Tongue (tissue), 2 donors: ENCODE measurements around the gene EIF4EBP2. TPM values are rescaled to one million over a fixed set of nuclear protein-coding genes. Genes with fewer than 3 reads are reported as not detected.
A peak's percentile ranks its signal among the peaks of the same experiment; 100 is the strongest.

Experiments used
- DNase-seq: peaks from one replicate; pipeline ENCODE4 v3.0.0-alpha.2; 2015
- total RNA-seq: library from RNA; depleted of rRNA; stranded (reverse); fragments of >200 nt; gene quantifications from one replicate; pipeline ENCODE4 v1.2.3, GENCODE V29; 2014

The EIF4EBP2 gene
- total RNA-seq, 1 donor from 2014 or later, result 59.7 TPM

DNA sequence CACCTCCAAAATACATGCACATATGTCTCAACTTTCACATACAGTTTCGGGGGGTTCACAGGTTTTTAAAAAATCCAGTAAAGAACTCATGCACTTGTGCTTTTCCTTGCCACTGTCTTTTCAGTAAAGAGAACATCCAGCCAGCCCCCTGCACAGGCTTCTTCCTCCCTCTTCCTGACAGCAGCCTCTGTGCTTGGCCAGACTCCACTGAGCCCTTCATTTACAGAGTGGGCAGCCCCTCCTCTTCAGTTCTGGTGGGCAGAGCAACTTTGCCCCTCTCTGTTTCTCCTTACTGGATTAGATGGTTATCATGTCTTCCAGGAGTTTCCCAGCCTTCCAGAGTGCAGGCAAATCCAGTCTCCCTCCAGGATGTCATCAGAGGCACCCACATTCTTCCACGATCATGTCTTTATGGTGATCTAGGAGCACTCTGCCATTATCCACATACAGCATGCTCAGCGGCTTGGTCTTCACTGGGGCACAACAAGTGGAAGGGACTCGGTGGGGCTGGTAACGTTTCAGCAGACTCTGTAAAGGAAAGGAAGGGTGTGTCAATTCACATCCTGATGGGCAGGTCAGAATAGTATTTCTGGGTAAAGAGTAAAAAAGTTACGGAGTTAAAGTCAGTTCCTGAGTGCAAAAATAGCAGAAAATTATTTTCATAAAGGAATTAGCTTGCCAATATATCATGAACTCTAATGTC, 28.8 kb downstream of the EIF4EBP2 start:
- DNase-seq, result no peak

DNA sequence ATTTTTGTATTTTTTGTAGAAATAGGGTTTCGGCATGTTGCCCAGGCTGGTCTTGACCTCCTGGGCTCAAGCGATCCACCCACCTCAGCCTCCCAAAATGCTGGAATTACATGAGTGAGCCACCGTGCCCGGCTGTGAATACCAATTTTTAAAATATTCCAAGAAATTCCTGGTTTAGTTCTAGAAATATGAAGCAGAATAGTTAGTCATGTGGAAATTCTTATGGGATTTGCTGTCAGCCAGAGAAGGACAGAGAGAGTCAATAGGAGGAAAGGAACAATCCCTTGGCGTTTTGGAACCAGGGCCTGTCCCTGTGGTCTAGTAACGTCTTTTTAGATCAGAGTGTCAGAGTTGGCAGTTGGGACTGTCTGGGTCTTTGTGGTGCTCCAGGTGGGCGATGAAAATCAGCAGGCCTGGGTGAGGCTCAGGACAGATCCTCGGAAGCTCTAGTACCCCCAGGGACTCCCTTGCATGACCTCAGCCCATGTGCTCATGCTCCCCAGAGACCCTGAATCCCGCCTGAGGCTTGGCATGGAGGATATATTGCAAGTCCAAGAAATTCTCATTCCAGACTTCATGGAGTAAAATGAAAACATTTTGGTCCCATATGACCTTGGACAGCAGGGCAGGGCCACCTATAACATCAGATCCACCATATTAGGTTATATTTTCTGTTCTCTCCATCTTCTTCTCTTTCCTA, 29.8 kb downstream of the EIF4EBP2 start:
- no peak for DNase-seq

DNA sequence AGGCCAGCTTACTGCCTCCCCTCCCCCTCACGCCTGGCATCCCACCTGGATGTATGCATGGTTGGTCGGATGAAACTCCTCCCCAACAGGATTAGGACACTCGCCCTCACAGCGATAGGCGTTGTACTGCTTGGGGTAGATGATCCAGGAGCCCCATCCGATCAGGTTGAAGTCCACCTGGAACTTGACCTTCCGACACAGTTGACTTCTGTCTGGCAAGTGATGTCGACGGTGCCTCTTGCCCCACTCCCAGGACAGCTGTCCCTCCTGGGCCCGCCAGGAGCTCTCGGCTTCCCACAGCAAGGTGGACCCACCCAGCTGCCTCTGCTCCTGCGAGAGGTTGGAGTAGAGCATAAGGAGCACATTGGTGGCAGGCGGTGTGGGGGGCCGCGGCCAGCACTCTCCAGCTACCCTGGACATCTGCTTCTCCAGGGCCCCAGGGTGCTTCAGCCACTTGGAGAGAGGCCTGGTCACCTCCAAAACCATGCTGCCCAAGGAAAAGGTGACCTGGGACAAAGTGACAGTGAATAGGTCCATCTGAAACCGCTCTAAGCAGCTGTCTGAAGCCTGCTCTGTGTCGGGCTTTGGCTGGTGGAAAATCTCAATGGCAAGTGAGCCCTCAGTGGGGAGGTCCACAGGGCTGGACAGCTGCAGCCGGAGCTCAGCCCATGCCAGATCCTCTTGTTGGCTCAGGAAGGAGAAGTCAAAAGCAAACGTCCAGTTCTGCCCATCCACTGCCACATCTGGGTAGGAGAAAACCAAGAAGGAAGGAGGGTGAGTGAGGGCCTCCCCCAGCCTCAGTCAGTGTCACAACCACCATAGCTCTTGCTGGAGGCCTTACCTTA, 31.5 kb downstream of the EIF4EBP2 start:
- peak; percentile 46 for DNase-seq

DNA sequence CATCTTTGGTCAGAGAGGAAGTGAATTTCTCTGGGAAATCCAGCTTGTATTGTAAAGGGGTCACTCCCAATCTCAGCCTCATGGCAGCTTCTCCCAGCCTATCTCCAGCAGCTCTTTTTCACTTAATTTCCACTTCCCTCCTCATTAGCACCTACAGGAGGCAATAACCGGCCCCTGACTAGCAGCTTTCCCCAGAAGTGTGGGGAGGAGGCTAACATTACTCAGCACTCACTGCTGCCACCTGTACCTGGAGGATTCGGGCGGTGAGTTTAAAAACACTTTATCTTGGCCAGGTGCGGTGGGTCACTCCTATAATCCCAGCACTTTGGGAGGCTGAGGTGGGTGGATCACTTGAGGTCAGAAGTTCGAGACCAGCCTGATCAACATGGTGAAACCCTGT, 33.8 kb downstream of the EIF4EBP2 start:
- no peak for DNase-seq

DNA sequence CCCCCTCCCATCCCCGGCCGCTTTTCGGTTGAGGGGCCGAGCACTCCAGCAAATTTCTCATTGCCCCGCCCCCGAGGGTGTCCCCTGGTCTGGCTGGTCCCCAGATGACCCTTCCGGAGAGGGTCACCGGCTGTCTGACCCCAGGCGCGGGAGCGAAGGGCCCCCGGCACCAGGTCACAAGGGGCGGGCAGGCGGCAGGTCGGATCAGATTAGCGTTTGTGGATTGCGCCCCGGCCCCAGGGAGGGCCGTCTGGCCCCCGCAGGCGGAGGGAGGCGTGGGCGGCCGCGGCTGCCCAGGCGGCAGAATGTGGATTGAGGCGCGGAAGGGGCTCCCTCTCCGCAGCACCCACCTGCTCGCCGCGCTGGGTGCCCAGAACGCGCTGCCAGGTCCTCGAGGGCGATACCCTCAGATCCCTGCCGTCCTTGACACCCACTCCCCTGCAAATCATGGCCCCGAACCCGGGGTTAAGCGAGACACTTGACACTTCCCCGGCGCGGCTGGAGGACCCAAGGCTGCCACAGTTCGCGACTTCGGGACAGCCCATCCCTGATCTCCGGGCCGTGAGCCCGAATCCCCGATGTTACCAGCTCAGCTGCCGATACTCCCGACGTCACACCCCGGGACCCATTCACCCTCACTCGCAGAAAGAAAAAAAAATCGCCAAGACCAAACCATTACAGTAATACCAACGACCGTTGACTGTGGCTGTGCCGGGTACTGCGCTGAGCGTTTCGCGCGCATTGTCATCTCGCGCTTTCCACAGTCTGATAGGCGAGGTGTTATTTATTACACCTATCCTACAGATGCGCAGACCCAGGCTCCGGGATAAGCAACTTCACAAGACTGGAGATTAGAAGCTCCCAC, 36.6 kb downstream of the EIF4EBP2 start:
- DNase-seq, result no peak

DNA sequence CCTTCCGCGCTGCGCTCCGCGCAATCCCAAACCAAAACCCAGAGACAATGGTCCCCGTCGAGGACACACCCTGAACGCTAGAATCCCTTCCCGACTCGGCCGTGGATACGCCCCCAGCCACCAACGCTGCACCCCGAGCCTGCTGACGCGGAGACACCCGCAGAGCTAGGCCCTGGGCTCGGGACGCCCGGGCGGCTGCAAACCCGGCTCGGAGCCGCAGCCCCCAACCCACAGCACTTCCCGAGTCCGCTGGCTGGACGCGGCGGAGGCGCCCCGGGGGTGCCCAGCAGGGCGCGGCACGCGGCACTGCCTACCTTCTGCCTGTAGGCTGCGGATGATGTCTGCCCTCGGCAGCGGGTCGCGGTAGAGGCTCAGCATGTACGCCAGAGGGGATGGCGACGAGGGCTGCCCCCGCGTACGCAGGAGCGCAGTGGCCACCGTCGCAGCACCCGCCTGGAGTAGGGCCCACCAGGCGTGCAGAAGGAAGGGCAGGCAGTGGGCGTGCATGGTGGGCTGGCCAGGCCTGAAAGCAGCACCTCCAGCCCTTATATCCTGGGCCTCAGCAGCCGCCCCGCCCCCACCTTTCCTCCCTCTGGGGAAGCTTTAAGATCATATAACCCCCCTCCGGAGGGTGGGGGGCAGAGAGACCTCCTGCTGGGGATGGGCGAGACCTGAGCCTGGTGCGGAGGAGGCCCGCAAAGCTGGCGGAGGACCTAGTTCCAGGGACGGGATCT, 37.4 kb downstream of the EIF4EBP2 start, which contains the start of gene NODAL:
TSS of gene NODAL (minus strand) at position 521 of the 734 bp plus-strand sequence. CDS start at position 507, 14 bp downstream.
- no peak for DNase-seq

DNA sequence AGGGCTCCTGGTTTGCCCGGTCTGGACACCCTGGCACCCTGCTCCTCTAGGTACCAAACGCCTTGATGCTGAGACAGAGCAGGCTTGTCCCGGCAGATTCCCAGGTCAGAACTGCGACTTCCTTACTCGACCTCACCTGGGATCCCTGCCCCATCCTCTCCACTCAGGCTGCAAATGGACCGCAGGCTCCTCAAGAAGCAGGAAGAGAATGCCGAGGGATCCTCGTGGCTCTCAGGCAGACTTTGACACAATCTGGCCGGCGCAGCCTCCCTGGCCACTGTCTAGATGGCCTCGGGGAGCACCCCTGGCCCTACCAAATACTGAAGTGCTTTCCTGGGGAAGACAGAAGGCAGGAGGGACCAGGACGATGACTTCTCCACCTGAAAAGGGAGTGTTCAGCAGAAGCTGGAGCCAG, 38.0 kb downstream of the EIF4EBP2 start:
- DNase-seq, result no peak

DNA sequence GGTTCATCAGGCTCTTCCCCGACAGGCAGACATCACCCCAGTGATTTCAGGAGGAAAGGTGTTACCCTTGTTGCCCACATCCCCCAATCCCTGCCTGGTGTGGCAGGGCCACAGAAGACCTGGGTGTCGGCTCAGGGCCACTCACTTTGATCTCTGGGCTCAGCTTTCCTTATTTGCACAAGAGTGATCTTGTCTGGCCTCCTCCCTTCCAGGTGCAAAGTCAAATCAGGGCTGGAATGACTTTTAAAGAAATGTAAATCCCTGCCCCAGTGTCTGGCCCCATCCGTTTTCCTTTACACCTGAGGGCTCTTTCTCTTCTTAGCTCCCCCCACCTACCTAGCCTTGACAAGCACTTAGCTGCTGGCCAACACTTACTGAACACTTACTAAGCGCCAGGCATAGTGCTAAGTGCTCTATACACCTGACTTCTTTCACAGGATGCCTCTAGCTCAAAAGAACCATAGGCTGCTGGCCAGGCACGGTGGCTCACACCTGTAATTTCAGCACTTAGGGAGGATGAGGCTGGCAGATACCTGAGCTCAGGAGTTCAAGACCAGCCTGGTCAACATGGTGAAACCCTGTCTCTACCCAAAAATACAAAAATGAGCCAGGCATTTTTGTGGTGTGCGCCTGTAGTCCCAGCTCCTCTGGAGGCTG, 38.5 kb downstream of the EIF4EBP2 start:
- no peak for DNase-seq

DNA sequence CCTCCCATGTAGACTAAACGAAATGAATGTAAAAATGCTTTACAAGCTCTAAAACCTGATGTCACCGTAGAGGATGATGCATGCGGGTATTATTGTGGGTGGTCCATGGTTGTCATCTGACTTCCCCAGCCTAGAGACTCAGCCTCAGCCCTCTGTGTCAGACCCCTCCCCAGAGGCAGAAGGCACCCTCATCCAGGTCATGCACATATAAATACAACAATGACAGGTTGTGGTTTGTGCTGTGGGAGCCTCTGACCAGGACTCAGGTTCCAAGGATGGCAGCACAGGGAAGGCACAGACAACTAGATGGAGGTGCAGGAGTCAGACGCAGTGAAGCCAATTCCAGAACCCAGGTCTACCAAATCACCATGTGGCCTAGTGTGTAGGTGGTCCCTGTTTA, 40.8 kb downstream of the EIF4EBP2 start:
- DNase-seq, result no peak

DNA sequence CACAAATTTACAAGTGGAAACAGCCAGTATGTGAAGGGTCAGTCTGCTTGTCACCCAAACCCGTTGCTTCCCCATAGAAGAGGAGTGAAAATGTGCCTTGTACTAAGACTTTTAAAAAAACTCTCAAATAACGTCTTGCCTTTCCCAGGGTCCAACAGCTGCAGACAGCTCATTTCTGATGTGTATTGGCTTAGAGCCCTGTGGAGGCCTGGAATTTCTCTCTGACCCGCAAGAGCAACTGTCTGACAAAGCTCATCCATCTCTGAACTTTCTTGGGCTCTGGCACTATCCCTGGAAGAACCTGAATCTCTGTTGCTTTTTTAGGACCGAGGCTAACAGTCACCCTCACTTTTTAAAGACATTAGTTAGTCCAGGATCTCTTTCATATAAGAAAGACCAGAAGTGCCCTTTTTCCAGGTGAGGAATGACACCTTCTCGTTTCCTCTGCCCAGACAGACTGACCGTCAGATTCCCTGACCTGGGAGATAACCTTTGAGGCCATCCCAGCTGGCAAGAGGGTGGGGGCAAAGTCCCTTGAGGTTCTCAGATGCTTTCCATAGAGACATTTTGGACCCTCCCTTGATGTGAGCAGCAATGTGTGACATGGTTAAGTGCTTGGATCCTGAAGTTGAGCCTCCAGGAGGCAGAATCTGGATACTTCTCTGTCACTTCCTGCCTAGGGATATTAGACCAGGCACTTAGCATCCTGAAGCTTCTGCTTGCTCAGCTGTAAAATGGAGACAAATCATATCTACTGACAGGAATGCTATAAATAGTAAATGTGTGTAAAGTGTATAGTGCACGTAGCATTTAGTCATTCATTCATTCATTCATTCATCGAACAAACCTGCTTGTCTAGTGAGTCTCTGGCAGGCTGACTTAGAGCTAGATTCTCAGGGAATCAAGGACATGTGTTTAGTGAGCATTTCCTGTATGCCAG, 42.0 kb downstream of the EIF4EBP2 start:
- peak; percentile 92 for DNase-seq

DNA sequence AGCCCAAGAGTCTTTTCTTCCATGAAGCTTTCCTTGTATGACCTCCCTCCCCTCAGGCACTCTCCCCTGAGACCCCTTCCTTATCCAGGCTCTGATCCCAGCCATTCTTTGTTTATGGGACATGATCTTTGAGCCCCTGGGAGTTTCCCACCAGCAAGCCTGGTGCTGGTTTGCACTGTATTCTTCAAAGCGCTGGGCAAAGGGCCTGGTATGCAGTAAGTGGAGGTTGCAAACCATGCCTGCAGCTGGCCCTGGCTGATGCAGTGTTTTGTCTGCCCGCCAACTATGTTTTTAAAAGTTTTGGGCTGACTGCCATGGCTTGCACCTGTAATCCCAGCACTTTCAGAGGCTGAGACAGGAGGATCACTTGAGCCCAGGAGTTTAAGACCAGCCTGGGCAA, 44.3 kb downstream of the EIF4EBP2 start:
- peak; percentile 55 for DNase-seq

DNA sequence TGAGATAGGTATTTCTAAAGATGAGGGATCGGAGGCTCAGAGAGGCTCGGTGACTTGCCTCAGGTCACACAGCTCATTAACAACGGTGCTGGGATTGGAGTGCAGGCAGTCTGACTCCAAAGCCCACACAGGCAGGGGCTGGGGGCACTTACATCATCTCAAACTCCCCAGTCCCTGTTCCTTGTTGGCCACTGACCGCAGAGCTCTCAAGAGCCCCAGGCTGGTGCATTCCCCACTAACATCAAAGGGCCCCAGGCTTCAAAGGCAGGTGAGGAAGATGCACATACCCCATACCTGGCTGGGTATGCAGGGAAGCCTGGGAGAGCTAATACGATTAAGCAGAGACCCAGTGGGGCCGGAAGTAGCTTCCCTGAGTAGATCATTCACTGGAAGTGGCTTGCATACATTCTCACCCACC, 51.3 kb downstream of the EIF4EBP2 start:
- no peak for DNase-seq

DNA sequence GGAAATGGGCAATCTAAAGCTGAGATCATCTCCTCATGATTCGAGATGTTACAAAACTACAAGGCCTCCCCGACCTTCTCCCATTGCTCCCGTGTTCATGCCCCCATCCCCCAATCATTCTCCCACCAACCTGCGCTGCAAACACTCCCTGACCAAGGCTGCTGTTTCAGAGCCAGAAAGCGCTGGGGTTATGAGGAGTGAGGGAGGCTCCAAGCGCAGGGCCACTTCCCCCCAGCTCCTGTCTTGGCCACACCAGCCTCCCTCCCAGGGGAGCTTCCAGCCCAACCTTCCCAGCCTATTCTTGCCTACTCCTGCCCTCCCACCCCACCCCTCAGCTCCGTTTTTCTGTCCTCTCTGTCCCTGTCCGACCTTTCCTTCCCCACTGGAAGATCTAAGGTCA, 52.2 kb downstream of the EIF4EBP2 start:
- no peak for DNase-seq

DNA sequence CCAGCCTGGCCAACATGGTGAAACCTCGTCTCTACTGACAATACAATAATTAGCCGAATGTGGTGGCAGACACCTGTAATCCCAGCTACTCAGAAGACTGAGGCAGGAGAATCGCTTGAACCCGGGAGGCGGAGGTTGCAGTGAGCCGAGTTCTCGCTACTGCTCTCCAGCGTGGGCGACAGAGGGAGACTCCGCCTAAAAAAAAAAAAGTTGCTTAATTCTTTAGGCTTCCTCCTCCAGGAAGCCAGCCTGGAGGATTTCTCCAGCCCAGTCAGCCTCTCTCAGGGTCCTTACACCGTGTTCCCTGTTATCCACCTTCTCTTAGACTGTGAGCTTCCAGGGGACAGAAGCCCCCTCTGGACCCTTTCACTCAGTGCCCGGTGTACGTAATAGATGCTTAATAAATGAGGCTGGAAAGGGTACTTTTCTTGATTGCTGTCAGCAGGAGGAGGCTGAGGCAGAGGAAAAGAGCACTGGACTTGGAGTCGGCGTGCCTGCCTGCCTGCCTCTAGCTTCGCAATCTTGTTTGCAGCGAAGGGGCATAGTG, 53.9 kb downstream of the EIF4EBP2 start:
- DNase-seq, result no peak

DNA sequence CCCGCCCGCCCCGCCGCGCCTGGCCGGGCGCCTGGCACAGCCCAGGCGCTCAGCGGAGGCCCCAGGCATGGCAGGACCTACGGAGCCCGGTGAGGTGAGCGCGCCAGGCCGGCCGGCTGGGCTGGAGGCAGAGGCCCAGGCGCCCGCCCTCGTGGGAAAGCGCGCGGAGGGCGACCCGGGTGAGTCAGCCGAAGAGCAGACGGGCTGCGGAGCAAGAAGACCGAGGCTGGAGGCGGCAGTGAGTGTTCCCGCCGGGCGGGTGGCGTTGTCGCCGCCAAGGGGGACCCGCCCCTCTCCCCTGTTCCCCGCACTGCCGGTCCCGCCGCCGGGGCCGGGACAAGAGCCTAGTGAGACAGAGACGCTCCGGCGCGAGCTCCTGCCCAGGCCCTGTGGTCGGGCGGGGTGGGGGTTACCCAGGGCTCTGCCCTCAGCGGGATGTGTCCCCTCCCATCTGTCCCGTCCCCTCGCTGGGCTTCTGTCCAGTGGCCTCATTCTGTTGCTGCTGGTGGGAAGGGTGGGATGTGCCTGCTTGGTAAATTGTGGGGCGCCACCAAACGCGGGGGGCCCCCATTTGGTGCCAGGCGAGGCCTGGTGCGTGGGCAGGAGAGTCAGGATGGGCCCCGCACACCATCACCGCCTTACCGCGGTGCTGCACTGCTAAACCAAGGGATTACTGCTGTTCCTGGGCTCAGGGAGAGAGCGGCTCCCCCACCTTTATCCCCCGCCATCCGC, 54.5 kb downstream of the EIF4EBP2 start:
- peak; percentile 66 for DNase-seq

DNA sequence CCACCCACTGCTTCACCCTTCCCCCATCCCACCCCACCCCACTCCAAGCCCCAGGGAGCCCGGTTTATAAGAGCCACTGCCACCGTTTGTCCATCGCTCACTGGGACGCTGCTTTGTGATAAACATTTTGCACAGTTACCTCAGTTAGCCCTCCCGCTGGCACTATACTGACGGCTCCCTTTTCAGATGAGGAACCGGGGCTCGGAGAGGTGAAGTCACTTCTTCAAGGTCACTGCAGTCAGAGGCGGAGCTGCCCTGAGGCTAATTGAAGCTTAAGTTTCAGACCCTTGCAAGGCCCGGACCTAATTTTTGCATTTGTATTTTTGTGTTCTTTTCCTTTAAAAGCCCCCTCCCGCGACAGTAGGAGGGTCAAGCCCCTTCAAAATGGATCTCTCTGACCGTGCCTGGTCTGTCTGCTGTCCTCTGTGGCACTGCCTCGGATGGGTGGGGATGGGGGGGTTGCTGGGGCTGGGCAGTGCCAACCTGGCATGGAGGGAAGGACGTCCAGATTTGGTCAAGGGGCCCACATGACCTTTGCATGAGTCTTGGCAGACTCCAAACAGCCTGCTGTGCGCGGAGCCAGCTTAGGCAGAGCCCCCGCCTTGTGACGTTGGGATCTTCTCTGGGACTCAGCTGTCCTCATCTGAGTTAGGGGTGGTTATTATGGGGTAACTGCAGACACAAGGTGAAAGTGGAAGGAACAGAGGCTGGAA, 55.3 kb downstream of the EIF4EBP2 start:
- no peak for DNase-seq

DNA sequence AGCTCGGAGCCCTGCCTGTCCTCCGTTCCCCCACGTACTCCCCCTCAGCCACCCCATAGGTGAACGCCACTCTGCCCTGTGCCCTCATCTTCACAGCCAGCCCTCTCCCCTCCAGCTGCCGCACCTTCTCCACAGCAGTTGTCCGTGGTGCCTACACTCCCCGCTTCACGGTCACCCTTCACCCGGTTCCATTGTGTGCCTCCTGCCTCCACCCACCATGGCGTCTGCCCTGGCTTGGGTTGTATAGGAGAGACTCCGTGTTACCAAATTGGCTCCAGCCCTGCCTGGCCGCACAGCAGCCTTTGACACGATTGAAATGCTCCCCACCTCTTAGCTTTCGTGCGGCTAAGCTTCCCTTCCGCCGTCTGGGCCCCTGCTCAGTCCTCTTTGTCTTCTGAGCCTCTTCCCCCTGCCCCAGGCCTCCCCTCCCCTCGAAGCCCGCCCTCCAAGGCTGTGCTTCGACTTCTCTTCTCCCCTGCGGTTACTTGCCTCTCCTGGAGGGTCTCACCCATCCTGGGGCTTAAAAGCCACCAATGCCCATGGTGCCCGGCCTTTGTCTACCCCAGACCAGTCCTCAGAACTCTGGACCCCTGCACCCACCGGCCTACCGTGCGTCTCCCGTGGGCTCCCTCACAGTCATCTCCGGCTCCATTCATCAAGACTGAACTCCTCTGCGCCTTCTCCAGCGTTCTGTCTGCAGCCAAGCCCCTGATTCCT, 56.0 kb downstream of the EIF4EBP2 start:
- no peak for DNase-seq
